Fibroblast of mammary gland (primary cell): Measurements from ENCODE around the gene ERC1.

Experiments
- DNase-seq: peaks from one replicate; pipeline ENCODE4 v3.0.0-alpha.2; 2010; ENCODE audit warnings: low read depth
- H3K4me3 ChIP-seq: 2 replicates; pipeline ENCODE4 v1.5.1; 2011; ENCODE audit warnings: low read depth, mild to moderate bottlenecking, low read length, moderate library complexity; ENCODE audit not compliant: control insufficient read depth
- CTCF ChIP-seq: conservative IDR thresholded peaks from 2 replicates; pipeline ENCODE4 v1.5.1; 2011; ENCODE audit warnings: low read depth, low read length, inconsistent platforms; ENCODE audit not compliant: control insufficient read depth, insufficient read depth

ERC1 gene

DNA sequence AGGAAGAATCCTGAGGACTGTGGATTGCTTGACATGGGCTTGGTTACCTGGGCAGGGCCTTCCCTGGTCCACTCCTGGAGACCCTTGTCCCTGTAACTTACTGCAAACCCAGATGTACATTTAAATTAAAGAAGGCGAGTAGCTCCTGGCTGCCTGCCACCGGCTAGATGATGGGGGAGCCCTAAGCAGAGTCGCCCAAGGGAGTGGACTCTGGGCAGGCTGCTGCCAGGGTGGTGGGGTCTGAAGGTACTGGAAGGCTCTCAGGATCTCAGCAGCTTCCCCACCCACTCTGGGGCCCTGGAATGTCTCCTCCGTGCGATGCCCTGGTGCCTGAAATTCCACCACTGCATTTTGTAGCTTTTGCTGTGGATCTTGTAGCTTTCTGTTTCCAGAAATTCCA lies 528.6 kb downstream of the ERC1 start:
- no peak for TF ChIP-seq CTCF
- DNase-seq = no peak
- H3K4me3 ChIP-seq = no peak overlapping the region

DNA sequence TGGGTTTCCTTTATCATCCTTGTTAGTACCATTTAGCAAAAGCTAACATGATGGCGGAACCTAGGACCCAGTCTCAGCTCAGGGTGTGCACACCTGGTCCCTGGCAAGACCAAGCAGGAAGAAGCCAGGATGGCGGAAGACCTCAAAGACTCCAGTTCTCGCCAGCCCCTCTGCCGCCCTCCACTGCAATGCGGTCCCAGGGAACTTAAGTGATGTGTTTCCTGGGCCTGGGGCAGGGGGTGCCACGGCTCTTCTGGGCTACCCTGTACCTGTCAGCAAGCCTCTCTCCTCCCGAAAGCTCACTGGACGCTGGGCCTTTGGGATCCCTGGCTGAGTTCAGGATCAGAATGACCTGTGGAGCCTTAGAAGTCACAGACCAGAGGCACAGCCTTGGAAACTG lies 532.0 kb downstream of the ERC1 start:
- no peak overlapping the region for H3K4me3 ChIP-seq
- TF ChIP-seq CTCF = no peak
- no peak for DNase-seq

GRCh38 chr12:1523558-1524050 lies 532.6 kb downstream of the ERC1 start:
- H3K4me3 ChIP-seq = no peak overlapping the region
- TF ChIP-seq CTCF = no peak
- no peak for DNase-seq

DNA sequence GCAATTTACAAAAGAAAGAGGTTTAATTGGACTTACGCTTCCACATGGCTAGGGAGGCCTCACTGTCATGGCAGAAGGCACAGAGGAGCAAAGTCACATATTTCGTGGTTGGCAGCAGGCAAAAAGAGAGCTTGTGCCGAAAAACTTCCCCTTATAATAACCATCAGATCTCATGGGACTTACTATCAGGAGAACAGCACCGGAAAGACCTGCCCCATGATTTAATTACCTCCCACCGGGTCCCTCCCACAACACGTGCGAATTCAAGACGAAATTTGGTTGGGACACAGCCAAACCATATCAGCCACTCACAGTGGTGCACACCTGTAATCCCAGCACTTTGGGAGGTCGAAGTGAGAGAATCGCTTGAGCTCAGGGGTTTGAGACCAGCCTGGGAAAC lies 534.8 kb downstream of the ERC1 start:
- DNase-seq = no peak
- no peak overlapping the region for H3K4me3 ChIP-seq
- no peak for TF ChIP-seq CTCF

- DNase-seq = peak; percentile 91
- no peak for TF ChIP-seq CTCF
- H3K4me3 ChIP-seq = no peak overlapping the region
These were observed 536.8 kb downstream of the ERC1 start for GRCh38 chr12:1527789-1528188.

DNA sequence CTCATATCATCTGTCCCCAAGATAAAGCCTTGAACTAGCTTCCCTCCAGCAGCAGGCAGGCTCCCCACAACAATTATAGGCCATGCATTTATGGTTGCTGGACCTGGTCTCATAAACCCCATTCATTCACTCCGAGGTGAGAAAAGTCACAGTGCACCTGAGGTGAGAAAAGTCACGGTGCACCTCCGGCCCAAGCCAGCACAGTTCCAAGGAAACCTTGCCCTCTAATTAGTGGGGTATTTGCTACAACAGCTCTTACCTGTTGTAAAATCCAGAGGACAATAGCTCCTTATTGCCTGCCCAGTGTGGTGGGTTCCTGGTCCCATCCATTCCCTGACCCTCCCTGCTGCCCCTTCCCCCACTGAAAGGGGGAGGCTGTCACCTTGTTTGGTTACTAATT lies 537.8 kb downstream of the ERC1 start:
- DNase-seq = no peak
- H3K4me3 ChIP-seq = no peak overlapping the region
- no peak for TF ChIP-seq CTCF

DNA sequence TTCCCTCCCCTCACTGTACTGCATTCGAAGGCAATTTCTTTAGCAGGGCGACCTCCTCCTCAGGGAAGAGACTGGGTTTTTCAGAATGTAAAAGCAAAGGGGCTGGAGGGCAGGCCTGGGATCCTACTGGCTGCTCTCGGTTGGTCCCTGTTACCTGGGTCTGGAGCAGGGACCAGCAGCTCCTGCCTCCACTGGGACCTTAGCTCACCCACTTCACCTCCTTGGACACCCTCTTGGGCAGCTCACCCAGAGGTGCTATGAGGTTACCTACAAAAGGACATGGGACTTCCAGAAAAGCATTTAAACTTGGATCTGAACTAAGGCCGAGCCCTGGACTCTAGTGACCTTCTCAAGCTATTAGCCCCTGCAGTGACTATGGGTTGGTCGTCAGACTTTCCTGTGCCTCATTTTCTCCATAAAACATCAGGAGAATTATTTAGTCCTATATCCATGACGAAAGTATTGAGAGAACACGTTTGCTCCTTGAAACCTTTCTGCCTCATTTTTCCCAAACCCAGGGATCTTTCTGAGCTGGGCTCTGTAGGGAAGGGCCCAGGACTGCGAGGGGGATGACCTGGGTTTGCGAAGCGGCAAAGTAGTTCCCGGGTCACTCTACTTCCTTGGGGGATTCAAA lies 538.3 kb downstream of the ERC1 start:
- H3K4me3 ChIP-seq = peak overlapping the region; percentile 48
- DNase-seq = no peak
- no peak for TF ChIP-seq CTCF
